IMR-90 (cell line): ENCODE results near the gene SLC5A11.

ENCODE experiments used
- BHLHE40 ChIP-seq: fragments of 150-350 bp; IDR thresholded peaks from 2 replicates; pipeline ENCODE4 v1.6.1; 2016; ENCODE audit warnings: mild to moderate bottlenecking, low read depth, low read length
- CEBPB ChIP-seq: IDR thresholded peaks from 2 replicates; pipeline ENCODE4 v1.6.1; 2012; ENCODE audit warnings: low read depth, low read length, improper control_type of control experiment
- FOS ChIP-seq: fragments of 150-350 bp; IDR thresholded peaks from 2 replicates; pipeline ENCODE4 v1.6.1; 2016; ENCODE audit warnings: low read depth, low read length
- MAFK ChIP-seq: IDR thresholded peaks from 2 replicates; pipeline ENCODE4 v1.6.1; 2012; ENCODE audit warnings: low read depth, low read length, improper control_type of control experiment
- MXI1 ChIP-seq: IDR thresholded peaks from 2 replicates; pipeline ENCODE4 v1.6.1; 2012; ENCODE audit warnings: low read depth, mild to moderate bottlenecking, low read length, moderate library complexity, borderline replicate concordance
- POLR2A ChIP-seq: IDR thresholded peaks from 2 replicates; pipeline ENCODE4 v1.6.1; 2012; ENCODE audit warnings: mild to moderate bottlenecking, low read depth, low read length
- RAD21 ChIP-seq: IDR thresholded peaks from 2 replicates; pipeline ENCODE4 v1.6.1; 2012; ENCODE audit warnings: low read length, improper control_type of control experiment
- SMC3 ChIP-seq: fragments of 150-350 bp; IDR thresholded peaks from 2 replicates; pipeline ENCODE4 v1.6.1; 2016; ENCODE audit warnings: low read depth, mild to moderate bottlenecking, antibody characterized with exemption, low read length, moderate library complexity
- TF ChIP-seq, protein P1 (sequence below): conservative IDR thresholded peaks from 2 replicates; pipeline ENCODE4 v1.5.1; 2012; ENCODE audit warnings: mild to moderate bottlenecking, low read depth, low read length, improper control_type of control experiment
- TF ChIP-seq, protein P2 (sequence below): fragments of 150-350 bp; IDR thresholded peaks from 2 replicates; pipeline ENCODE4 v1.6.1; 2017; ENCODE audit warnings: mild to moderate bottlenecking, antibody characterized with exemption, low read length, low read depth
- TF ChIP-seq, protein P3 (sequence below): fragments of 150-350 bp; IDR thresholded peaks from 2 replicates; pipeline ENCODE4 v1.6.1; 2016; ENCODE audit warnings: low read depth, mild to moderate bottlenecking, low read length, moderate library complexity, borderline replicate concordance

DNA sequence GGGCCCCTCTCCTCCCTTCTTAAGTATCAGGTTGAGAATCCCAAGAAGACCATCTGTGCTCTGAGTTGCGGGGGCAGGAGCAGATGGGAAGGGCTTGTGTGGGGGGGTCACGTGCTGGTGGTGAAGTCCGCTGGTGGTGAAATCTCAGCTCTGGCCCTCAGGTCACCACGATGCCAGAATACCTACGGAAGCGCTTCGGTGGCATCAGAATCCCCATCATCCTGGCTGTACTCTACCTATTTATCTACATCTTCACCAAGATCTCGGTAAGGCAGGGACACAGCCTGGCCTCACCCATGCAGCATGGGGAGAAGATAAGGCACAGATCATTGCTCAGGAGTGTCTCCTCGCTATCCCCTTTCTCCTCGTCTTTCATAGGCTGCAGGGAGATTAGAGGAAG lies 29.7 kb downstream of the SLC5A11 start:
- TF ChIP-seq, protein P1, sequence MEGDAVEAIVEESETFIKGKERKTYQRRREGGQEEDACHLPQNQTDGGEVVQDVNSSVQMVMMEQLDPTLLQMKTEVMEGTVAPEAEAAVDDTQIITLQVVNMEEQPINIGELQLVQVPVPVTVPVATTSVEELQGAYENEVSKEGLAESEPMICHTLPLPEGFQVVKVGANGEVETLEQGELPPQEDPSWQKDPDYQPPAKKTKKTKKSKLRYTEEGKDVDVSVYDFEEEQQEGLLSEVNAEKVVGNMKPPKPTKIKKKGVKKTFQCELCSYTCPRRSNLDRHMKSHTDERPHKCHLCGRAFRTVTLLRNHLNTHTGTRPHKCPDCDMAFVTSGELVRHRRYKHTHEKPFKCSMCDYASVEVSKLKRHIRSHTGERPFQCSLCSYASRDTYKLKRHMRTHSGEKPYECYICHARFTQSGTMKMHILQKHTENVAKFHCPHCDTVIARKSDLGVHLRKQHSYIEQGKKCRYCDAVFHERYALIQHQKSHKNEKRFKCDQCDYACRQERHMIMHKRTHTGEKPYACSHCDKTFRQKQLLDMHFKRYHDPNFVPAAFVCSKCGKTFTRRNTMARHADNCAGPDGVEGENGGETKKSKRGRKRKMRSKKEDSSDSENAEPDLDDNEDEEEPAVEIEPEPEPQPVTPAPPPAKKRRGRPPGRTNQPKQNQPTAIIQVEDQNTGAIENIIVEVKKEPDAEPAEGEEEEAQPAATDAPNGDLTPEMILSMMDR = no peak
- TF ChIP-seq POLR2A = no peak
- TF ChIP-seq, protein P2, sequence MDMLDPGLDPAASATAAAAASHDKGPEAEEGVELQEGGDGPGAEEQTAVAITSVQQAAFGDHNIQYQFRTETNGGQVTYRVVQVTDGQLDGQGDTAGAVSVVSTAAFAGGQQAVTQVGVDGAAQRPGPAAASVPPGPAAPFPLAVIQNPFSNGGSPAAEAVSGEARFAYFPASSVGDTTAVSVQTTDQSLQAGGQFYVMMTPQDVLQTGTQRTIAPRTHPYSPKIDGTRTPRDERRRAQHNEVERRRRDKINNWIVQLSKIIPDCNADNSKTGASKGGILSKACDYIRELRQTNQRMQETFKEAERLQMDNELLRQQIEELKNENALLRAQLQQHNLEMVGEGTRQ = no peak
- no peak for TF ChIP-seq BHLHE40
- no peak for TF ChIP-seq SMC3
- TF ChIP-seq MAFK = no peak
- TF ChIP-seq MXI1 = no peak
- no peak for TF ChIP-seq FOS
- TF ChIP-seq RAD21 = no peak
- TF ChIP-seq, protein P3, sequence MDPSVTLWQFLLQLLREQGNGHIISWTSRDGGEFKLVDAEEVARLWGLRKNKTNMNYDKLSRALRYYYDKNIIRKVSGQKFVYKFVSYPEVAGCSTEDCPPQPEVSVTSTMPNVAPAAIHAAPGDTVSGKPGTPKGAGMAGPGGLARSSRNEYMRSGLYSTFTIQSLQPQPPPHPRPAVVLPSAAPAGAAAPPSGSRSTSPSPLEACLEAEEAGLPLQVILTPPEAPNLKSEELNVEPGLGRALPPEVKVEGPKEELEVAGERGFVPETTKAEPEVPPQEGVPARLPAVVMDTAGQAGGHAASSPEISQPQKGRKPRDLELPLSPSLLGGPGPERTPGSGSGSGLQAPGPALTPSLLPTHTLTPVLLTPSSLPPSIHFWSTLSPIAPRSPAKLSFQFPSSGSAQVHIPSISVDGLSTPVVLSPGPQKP = no peak
- no peak for TF ChIP-seq CEBPB
